CD8-positive, alpha-beta memory T cell (primary cell): ENCODE results near the gene TES. TPM values are rescaled to one million over a fixed set of nuclear protein-coding genes. Genes with fewer than 3 reads are reported as not detected.
A peak's percentile ranks its signal among the peaks of the same experiment; 100 is the strongest.

Source experiments
- CTCF ChIA-PET: fragments of 350-600 bp; sonication (Branson Sonifier 250); formaldehyde crosslinking; loops from one replicate; lab custom pipeline; 2021; ENCODE audit warnings: antibody characterized with exemption; lab: Charles Lee
- POLR2A ChIA-PET: fragments of 350-600 bp; sonication (Branson Sonifier 250); formaldehyde crosslinking; loops from one replicate; lab custom pipeline; 2021; ENCODE audit warnings: antibody characterized with exemption; lab: Charles Lee
- DNase-seq, 5 donors: peaks; one replicate each; pipeline versions ENCODE4 v3.0.0 to v3.0.0-alpha.2; 2020 to 2022; ENCODE audit warnings: mixed read lengths in 1 of 5
- H3K27ac ChIP-seq: one replicate; pipeline ENCODE4 v1.7.0; 2013; ENCODE audit warnings: low read depth, mild to moderate bottlenecking, low read length, moderate library complexity
- H3K27me3 ChIP-seq: 2 replicates; pipeline ENCODE4 v1.7.0; 2013; ENCODE audit warnings: low read length, mild to moderate bottlenecking; ENCODE audit not compliant: insufficient read depth, poor library complexity, severe bottlenecking
- H3K36me3 ChIP-seq: 2 replicates; pipeline ENCODE4 v1.7.0; 2013; ENCODE audit warnings: mild to moderate bottlenecking, low read length, moderate library complexity; ENCODE audit not compliant: insufficient read depth
- H3K4me1 ChIP-seq: 2 replicates; pipeline ENCODE4 v1.7.0; 2013; ENCODE audit warnings: mild to moderate bottlenecking, low read length, moderate library complexity; ENCODE audit not compliant: insufficient read depth
- H3K4me3 ChIP-seq: 2 replicates; pipeline ENCODE4 v1.7.0; 2013; ENCODE audit warnings: mild to moderate bottlenecking, low read length
- H3K9me3 ChIP-seq: 2 replicates; pipeline ENCODE4 v1.7.0; 2013; ENCODE audit warnings: mild to moderate bottlenecking, low read length
- H3K27ac Mint-ChIP-seq, 8 donors: one replicate each; pipeline ENCODE4 v1.8.0; 2020 to 2021; ENCODE audit warnings: mixed read lengths in 8 of 8, mild to moderate bottlenecking in 6 of 8, inconsistent platforms in 3 of 8, moderate library complexity in 3 of 8
- H3K27me3 Mint-ChIP-seq, 2 donors: one replicate each; pipeline ENCODE4 v1.8.0; 2020 to 2021; ENCODE audit warnings: mixed read lengths in 2 of 2, mild to moderate bottlenecking in 1 of 2, moderate library complexity in 1 of 2
- H3K36me3 Mint-ChIP-seq, 3 donors: one replicate each; pipeline ENCODE4 v1.8.0; 2020 to 2021; ENCODE audit warnings: mixed read lengths in 3 of 3, inconsistent platforms in 1 of 3, mild to moderate bottlenecking in 1 of 3
- H3K4me1 Mint-ChIP-seq, 3 donors: one replicate each; pipeline ENCODE4 v1.8.0; 2020 to 2021; ENCODE audit warnings: mixed read lengths in 3 of 3, inconsistent platforms in 1 of 3, mild to moderate bottlenecking in 1 of 3
- H3K4me3 Mint-ChIP-seq, 7 donors: one replicate each; pipeline ENCODE4 v1.8.0; 2020 to 2021; ENCODE audit warnings: mixed read lengths in 7 of 7, mild to moderate bottlenecking in 6 of 7, moderate library complexity in 4 of 7, inconsistent platforms in 2 of 7
- H3K9me3 Mint-ChIP-seq, 5 donors: one replicate each; pipeline ENCODE4 v1.8.0; 2020 to 2022; ENCODE audit warnings: mixed read lengths in 5 of 5, mild to moderate bottlenecking in 3 of 5, moderate library complexity in 2 of 5, inconsistent platforms in 1 of 5
- polyA plus RNA-seq: library from polyadenylated mRNA; unstranded; fragments of 300-500 nt; fragmentation: Illumina TruSeq; gene quantifications from one replicate; pipeline ENCODE4 v1.2.3, GENCODE V29; 2021
- total RNA-seq, 2 experiments: library from RNA; stranded (reverse); gene quantifications; one replicate each; pipeline ENCODE4 v1.2.3, GENCODE V29; 2021

Gene TES
- total RNA-seq = 10 to 100 TPM; 58.4 to 59.0 TPM
- polyA plus RNA-seq = 193 TPM

DNA sequence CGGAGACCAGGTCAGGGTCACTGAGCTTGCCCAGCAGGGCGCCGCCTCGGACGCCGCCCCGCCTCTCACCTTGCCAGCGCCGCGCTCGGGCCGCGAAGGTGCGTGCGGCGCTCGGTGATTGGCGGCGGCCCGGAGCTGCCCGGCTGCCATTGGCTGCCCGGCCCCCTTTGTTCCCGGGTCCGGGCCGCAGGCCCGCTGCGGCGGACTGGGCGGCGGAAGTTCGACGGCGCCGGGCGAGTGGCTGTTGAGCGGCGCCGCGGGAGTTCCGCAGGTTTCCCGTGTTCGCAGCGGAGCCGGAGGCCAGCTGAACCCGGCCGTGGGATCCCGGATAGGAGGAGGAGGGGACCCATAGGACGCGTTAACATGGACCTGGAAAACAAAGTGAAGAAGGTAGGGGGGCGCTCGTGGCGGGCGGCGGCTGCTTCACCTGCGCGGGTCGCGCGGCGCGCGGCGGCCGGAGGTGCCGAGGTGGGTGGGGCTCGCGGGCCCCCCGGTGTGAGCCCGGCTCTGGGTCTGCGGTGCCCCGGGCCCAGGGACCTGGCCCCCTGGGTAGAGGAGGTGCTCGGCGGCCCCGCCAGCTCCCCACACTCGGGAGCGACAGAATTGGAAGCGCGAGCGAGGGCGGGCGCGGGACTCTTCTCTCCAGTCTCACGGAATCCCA, at the start of gene TES:
TES (plus strand) TSS at position 195 of the 661 bp plus-strand sequence; CDS start at position 364, 169 bp downstream.
- Mint-ChIP-seq H3K4me3 (peak within 1 kb of the TSS; percentile 91 to 99 (median 97)), H3K27ac (peak within 1 kb of the TSS; percentile 95 to 99 (median 98)), H3K9me3 (peaks cover 0 to 4% (median 0%) of the 10 kb centered on the region in 5 donors), H3K36me3 (peaks cover under 1 to 17% (median 3%) of the 10 kb centered on the region in 3 donors), H3K27me3 (no peaks in the 10 kb centered on the region), H3K4me1 (peaks cover 41 to 56% (median 52%) of the 10 kb centered on the region in 3 donors)
- Histone ChIP-seq H3K36me3 (no peaks in the 10 kb centered on the region), H3K9me3 (no peaks in the 10 kb centered on the region), H3K27ac (peak within 1 kb of the TSS; percentile 89), H3K4me1 (peaks cover 44% of the 10 kb centered on the region), H3K27me3 (no peaks in the 10 kb centered on the region), H3K4me3 (peak within 1 kb of the TSS; percentile 83)
- ChIA-PET CTCF (interaction anchor here (0.6 to 5.6 kb wide), 14 partner anchors 9 to 316 kb away, joined by 3 to 71 read pairs (median 4); no protein-coding TSS in a partner anchor), POLR2A (interaction anchor here (1.1 to 2.3 kb wide), 6 partner anchors 9 to 33 kb away, joined by 6 to 12 read pairs (median 6); no protein-coding TSS in a partner anchor)
- DNase-seq = peak; percentile 43 to 71 (median 63)

DNA sequence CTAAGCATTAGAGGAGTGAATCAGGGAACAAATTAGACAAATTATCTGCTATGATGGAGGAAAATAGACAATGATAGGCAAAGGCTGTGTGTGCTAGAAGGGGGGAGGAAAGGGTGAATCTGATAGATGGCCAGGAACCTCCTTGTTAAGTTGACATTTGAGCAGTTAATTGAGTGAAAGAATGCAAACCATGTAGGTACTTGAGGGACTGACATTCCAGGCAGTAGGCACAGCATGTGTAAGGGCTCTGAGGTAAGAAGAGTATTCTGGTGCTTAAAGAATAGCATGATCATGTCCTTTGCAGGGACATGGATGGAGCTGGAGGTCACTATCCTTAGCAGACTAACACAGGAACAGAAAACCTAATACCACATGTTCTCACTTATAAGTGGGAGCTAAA, 48.6 kb upstream of the TES start:
- no peaks in the 10 kb centered on the region for H3K27me3 ChIP-seq
- peaks cover 0 to 2% (median 2%) of the 10 kb centered on the region in 3 donors for H3K4me1 Mint-ChIP-seq
- H3K36me3 Mint-ChIP-seq = no peaks in the 10 kb centered on the region
- no peaks in the 10 kb centered on the region for H3K9me3 ChIP-seq
- no peak overlapping the region for H3K4me3 Mint-ChIP-seq
- ChIA-PET CTCF (no interaction called here), POLR2A (no interaction called here)
- DNase-seq = no peak
- peaks cover 2 to 39% of the 10 kb centered on the region in 2 donors for H3K27me3 Mint-ChIP-seq
- H3K27ac ChIP-seq = no peak overlapping the region
- H3K4me1 ChIP-seq = no peaks in the 10 kb centered on the region
- H3K36me3 ChIP-seq = no peaks in the 10 kb centered on the region
- H3K4me3 ChIP-seq = no peak overlapping the region
- H3K27ac Mint-ChIP-seq = no peak overlapping the region
- no peaks in the 10 kb centered on the region for H3K9me3 Mint-ChIP-seq

DNA sequence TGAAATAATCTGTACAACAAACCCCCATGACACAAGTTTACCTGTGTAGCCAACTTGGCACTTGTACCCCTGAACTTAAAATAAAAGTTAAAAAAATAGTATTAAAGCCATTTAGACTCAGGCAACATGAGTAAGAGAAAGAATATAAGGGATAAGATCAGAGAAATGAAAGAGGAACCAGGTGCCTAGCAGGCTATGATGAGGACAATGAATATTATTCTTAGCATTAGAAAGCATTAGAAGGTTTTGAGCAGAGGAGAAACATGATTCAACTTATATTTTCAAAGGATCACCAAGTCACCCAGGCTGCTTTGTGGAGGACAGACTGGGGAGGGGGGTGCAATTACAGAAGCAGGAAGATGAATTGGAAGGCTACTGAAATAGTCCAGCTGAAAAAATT, 48.1 kb upstream of the TES start:
- peaks cover 2 to 37% of the 10 kb centered on the region in 2 donors for H3K27me3 Mint-ChIP-seq
- H3K36me3 Mint-ChIP-seq = no peaks in the 10 kb centered on the region
- H3K27ac Mint-ChIP-seq = no peak overlapping the region
- DNase-seq = no peak
- H3K9me3 ChIP-seq = no peaks in the 10 kb centered on the region
- ChIA-PET CTCF (interaction anchor here (0.9 kb wide), 1 partner anchor 9 kb away, joined by 3 read pairs; no protein-coding TSS in a partner anchor), POLR2A (no interaction called here)
- no peaks in the 10 kb centered on the region for H3K36me3 ChIP-seq
- no peaks in the 10 kb centered on the region for H3K27me3 ChIP-seq
- H3K4me3 Mint-ChIP-seq = no peak overlapping the region
- H3K4me3 ChIP-seq = no peak overlapping the region
- H3K9me3 Mint-ChIP-seq = no peaks in the 10 kb centered on the region
- peaks cover 3% of the 10 kb centered on the region for H3K4me1 ChIP-seq
- H3K27ac ChIP-seq = no peak overlapping the region
- H3K4me1 Mint-ChIP-seq = peaks cover 1 to 7% (median 6%) of the 10 kb centered on the region in 3 donors

- Histone ChIP-seq H3K36me3 (no peaks in the 10 kb centered on the region), H3K27me3 (no peaks in the 10 kb centered on the region), H3K9me3 (no peaks in the 10 kb centered on the region), H3K4me1 (peaks cover 6% of the 10 kb centered on the region), H3K4me3 (no peak overlapping the region), H3K27ac (no peak overlapping the region)
- ChIA-PET CTCF (interaction anchor here (0.9 kb wide), 1 partner anchor 10 kb away, joined by 3 read pairs; no protein-coding TSS in a partner anchor), POLR2A (no interaction called here)
- Mint-ChIP-seq H3K4me3 (no peak overlapping the region), H3K27ac (no peak overlapping the region), H3K4me1 (peaks cover 3 to 12% (median 8%) of the 10 kb centered on the region in 3 donors), H3K36me3 (no peaks in the 10 kb centered on the region), H3K9me3 (no peaks in the 10 kb centered on the region), H3K27me3 (peaks cover 2 to 31% of the 10 kb centered on the region in 2 donors)
- DNase-seq = no peak
These were observed 47.3 kb upstream of the TES start for GRCh38 chr7:116162992-116163391.

- Mint-ChIP-seq H3K9me3 (no peaks in the 10 kb centered on the region), H3K27ac (no peak overlapping the region), H3K36me3 (no peaks in the 10 kb centered on the region), H3K27me3 (peaks cover 2 to 27% of the 10 kb centered on the region in 2 donors), H3K4me3 (no peak overlapping the region), H3K4me1 (peaks cover 3 to 14% (median 8%) of the 10 kb centered on the region in 3 donors)
- CTCF ChIA-PET = no interaction called here
- H3K36me3 ChIP-seq = no peaks in the 10 kb centered on the region
- peaks cover 6% of the 10 kb centered on the region for H3K4me1 ChIP-seq
- no peak overlapping the region for H3K4me3 ChIP-seq
- H3K9me3 ChIP-seq = no peaks in the 10 kb centered on the region
- POLR2A ChIA-PET = no interaction called here
- no peaks in the 10 kb centered on the region for H3K27me3 ChIP-seq
- no peak overlapping the region for H3K27ac ChIP-seq
- DNase-seq = no peak
These were observed 45.6 kb upstream of the TES start for GRCh38 chr7:116164552-116165306.

GRCh38 chr7:116165717-116166116, 44.6 kb upstream of the TES start:
- H3K9me3 ChIP-seq = no peaks in the 10 kb centered on the region
- H3K4me3 ChIP-seq = no peak overlapping the region
- H3K27me3 ChIP-seq = no peaks in the 10 kb centered on the region
- Mint-ChIP-seq H3K36me3 (no peaks in the 10 kb centered on the region), H3K4me1 (peaks cover 3 to 14% (median 8%) of the 10 kb centered on the region in 3 donors), H3K27me3 (peaks cover 2 to 21% of the 10 kb centered on the region in 2 donors), H3K27ac (no peak overlapping the region), H3K4me3 (no peak overlapping the region), H3K9me3 (no peaks in the 10 kb centered on the region)
- no peak overlapping the region for H3K27ac ChIP-seq
- DNase-seq = no peak
- H3K36me3 ChIP-seq = no peaks in the 10 kb centered on the region
- ChIA-PET CTCF (interaction anchor here (0.9 to 3.3 kb wide), 5 partner anchors 11 to 426 kb away, joined by 3 to 14 read pairs (median 6); no protein-coding TSS in a partner anchor), POLR2A (no interaction called here)
- H3K4me1 ChIP-seq = peaks cover 6% of the 10 kb centered on the region

- ChIA-PET CTCF (interaction anchor here (0.9 to 3.3 kb wide), 7 partner anchors 10 to 426 kb away, joined by 3 to 14 read pairs (median 6); no protein-coding TSS in a partner anchor), POLR2A (no interaction called here)
- Histone ChIP-seq H3K4me1 (peaks cover 6% of the 10 kb centered on the region), H3K9me3 (no peaks in the 10 kb centered on the region), H3K4me3 (no peak overlapping the region), H3K27me3 (no peaks in the 10 kb centered on the region), H3K36me3 (no peaks in the 10 kb centered on the region), H3K27ac (no peak overlapping the region)
- H3K27ac Mint-ChIP-seq = no peak overlapping the region
- H3K9me3 Mint-ChIP-seq = no peaks in the 10 kb centered on the region
- H3K36me3 Mint-ChIP-seq = no peaks in the 10 kb centered on the region
- peaks cover 4 to 18% of the 10 kb centered on the region in 2 donors for H3K27me3 Mint-ChIP-seq
- H3K4me3 Mint-ChIP-seq = no peak overlapping the region
- peaks cover 3 to 14% (median 8%) of the 10 kb centered on the region in 3 donors for H3K4me1 Mint-ChIP-seq
- no peak for DNase-seq
These were observed 44.2 kb upstream of the TES start for GRCh38 chr7:116166156-116166555.
